Stimulated activated CD8-positive, alpha-beta memory T cell treated with anti-CD3 and anti-CD28 coated beads, Interleukin-2, amount 100 ng/mL, for 1 hour (primary cell): ENCODE measurements around the gene HMCN2.

Experiments used
- DNase-seq, 2 donors: peaks; one replicate each; pipeline ENCODE4 v3.0.0-alpha.2; 2020; ENCODE audit warnings: low read depth in 2 of 2

Gene HMCN2

GRCh38 chr9:130289711-130290241 is 24.2 kb downstream of the HMCN2 start:
- no peak for DNase-seq

GRCh38 chr9:130290291-130291181 is 25.0 kb downstream of the HMCN2 start:
- DNase-seq = no peak

DNA sequence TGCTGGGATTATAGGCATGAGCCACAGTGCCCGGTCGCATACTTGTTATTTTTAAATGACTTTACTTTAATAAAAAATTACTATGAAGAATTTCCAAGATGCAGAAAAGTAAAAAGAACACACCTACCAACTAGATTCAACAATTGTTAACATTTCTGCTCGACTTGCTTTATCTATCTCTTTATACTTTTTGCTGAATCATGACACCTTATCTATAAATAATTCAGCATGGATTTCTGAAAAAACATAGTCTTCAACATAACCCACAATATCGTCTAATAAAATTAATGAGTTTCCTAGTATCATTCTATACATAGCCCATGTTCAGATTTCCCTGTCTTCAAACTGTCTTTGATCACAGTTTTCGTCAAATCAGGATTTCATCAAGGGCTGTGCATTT is 25.9 kb downstream of the HMCN2 start:
- no peak for DNase-seq

GRCh38 chr9:130292106-130292505 is 26.5 kb downstream of the HMCN2 start:
- DNase-seq = no peak

DNA sequence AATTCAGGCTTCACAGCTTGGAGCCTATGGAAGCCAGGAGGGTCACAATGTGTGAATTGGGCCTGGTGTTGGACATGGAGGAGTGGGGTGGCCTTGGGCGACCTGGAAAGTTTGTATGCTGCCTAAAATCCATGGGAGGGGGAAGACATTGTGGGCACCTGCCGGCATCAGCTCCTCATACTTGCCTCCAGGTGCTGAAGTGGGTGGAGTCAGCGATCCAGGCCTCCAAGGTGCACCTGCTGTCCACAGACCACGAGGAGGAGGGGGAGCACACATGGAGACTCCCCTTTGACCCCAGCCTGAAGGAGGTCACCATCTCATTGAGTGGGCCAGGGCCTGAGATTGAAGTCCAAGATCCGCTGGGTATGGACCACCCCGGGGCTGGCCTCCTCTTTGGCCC is 29.1 kb downstream of the HMCN2 start:
- no peak for DNase-seq

DNA sequence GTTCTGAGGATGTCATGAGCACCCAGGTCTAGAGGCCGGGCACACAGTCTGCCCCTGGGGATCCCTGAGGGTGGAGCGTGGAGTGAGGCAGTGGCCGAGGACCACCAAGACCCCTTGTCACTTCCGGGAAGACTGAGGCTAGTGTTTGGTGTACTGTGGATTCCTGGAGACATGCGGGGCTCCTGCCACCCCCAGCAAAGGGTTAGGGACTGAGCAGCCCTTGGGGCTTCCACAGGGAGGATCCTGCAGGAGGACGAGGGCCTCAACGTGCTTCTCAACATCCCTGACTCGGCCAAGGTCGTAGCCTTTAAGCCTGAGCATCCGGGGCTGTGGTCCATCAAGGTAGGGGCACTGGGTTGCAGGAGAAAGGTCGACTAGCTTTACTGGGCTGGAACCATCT is 29.9 kb downstream of the HMCN2 start:
- DNase-seq = no peak

DNA sequence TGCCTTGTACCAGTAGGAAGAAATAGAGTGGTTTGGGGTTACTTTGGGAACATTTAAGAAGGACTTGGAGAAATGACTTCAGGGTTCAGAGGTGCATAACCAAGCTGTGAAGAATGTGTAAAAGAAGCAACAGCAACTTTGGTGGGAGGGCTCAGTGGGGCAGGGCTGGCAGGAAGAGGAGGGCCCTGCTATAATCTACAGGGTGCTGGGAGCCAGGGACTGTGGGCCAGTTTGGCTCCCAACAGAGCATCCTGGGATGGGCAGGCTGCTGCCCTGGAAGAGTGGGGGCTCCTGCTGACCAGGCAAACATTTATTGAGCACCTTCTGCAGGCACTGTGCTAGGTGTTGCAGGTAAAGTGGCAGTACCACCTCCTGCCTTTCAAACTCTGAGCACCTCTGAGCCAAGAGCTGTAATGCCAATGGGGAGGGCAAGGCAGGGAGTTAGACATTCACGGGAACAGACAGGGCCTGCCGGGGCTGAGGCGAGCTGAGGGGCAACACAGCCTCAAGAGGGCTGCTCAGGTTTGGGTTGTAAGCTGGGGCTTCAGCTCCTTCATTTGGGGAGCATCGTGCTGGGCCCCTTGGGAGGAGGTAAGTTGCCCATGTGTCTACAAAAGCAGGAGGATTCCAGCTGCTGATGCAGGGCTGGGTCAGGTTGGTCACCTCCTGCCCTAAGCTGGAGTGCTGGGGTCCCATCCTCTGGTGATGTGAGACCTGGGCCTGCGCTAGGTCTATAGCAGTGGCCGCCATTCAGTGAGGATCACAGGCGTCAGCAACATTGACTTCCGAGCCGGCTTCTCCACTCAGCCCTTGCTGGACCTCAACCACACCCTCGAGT is 30.6 kb downstream of the HMCN2 start:
- DNase-seq = no peak

GRCh38 chr9:130296783-130297055 is 31.2 kb downstream of the HMCN2 start:
- no peak for DNase-seq

DNA sequence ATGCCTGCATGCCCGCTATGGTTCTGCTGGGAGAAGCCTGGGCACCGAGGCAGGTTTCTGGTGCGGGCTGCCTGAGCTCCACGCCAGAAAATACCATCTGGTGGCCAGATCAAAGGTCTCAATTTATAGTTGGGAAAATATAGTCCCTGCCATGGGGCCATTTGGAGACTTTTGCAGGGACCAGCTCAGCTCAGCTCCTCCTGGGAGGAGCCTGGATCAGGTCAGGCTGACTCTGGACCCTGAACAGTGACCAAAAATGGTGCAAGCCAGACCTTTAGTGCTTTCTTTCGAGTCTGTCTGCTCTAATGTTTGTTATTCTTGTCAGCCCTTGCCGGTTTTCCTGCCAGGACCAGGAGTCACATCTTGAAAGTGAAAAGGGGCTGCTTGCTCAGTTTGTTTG is 31.8 kb downstream of the HMCN2 start:
- DNase-seq = no peak

DNA sequence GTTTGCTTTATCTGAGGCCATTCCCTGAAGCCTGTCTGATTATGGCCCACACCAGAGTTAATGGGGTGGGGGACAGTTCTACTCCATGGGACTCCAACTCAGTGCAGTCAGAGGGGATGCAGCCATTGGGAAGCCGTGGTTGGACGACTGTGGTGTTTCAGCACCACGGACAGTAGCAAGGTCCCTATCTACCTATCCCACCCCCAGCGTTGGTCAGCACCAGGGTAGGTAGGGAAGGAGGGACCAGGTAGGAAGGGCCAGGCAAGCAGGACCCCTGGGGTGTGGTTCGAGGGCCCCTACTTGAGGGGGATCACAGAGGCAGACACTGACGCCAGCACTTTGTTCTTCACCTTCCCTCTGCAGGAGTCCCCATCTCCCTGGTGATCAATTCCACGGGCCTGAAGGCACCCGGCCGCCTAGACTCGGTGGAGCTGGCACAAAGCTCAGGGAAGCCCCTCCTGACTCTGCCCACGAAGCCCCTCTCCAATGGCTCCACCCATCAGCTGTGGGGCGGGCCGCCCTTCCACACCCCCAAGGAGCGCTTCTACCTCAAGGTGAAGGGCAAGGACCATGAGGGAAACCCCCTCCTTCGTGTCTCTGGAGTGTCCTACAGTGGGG is 33.2 kb downstream of the HMCN2 start:
- no peak for DNase-seq

DNA sequence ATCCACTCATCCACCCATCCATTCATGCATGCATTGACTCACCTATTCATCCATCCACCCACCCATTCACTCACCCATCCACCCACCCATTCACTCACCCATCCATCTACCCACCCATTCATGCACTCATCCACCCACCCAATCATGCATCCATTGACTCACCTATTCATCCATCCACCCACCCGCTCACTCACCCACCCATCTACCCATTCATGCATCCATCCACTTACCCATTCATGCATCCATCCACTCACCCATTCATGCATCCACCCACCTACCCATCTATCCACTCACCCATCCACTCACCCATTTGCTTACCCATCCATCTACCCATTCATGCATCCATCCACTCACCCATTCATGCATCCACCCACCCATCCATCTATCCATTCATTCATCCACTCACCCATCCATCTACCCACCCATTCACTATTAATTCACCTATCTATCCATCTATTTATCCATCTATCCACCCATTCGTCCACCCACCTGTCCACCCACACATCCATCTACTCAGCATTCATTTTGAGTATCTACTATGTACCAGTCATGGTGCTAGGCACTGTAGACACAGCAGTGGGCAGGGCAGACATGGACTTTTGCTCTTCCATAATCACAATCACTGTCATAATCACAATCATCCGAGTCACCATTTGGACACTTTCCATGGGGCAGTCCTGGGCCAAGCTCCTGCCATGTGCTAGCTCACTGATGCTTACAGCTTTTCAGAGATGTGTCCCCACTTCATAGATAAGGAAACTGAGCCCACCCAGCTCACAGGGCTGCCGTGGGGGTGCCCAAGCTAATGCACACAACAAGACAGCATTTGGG is 34.4 kb downstream of the HMCN2 start:
- no peak for DNase-seq

- no peak for DNase-seq
These were observed 35.2 kb downstream of the HMCN2 start for GRCh38 chr9:130300739-130301138.

DNA sequence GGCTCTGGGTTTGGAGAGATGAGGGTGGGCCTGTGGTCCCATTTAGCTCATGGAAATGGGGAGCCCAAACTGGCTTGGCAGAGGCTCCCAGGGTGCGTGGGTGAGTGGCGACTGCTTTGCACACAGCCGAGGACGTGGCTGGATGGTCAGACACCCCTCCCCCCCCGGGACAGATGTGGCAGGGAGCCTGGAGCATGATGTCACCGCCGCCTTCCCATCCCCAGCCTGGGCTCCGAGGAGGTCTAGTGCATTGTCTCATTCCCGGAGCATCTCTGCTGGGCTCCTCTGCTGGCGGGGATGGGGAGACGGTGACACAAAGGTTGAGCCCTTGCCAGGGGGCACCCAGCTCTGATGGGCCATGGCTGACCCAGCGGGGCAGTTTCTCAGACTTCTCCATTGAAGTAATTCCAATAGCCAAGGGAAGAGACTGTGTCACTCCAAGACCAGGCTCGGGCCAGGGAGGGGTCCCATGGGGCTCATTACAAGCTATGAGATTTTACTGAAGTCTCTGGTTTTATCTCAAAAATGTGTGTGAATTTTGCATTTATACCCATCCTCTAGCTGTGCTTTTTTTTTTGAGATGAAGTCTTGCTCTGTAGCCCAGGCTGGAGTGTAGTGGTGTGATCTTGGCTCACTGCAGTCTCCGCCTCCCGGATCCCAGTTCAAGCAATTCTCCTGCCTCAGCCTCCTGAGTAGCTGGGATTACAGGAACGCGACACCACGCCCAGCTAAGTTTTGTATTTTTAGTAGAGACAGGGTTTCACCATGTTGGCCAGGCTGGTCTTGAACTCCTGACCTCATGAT is 36.1 kb downstream of the HMCN2 start:
- no peak for DNase-seq

GRCh38 chr9:130302785-130303612 is 37.4 kb downstream of the HMCN2 start:
- DNase-seq = no peak

GRCh38 chr9:130303613-130304055 is 38.1 kb downstream of the HMCN2 start:
- DNase-seq = no peak

DNA sequence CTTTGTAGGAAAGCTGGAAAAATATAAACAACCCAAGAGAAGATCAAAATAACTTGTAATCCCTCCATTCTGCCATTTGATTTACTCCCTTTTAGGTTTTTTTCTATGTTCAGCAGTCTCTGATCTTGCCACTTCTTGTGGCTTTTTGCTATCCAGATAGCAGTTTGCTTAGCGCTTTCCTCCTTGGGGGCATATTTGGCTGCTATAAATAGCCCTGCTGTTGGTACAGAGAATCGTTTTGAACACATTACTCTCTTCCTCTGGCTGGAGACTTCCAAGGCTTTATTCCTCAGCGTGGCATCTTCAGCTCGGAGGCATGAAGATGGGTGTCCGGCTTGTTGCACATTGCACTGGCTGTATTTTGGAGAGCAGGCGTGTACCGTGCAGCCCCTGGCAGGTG is 38.6 kb downstream of the HMCN2 start:
- no peak for DNase-seq

DNA sequence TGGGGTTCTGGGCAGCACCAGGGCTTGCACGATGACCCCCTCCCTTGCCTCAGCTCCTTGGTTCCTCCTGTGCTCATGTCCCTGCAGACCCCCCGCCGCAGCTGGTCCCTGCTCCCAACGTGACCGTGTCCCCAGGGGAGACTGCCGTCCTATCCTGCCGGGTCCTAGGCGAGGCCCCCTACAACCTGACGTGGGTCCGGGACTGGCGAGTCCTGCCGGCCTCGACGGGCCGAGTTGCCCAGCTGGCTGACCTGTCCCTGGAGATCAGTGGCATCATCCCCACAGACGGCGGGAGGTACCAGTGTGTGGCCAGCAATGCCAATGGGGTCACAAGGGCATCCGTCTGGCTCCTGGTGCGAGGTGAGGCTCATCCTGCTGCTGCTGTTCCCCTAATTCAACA is 39.1 kb downstream of the HMCN2 start:
- no peak for DNase-seq

DNA sequence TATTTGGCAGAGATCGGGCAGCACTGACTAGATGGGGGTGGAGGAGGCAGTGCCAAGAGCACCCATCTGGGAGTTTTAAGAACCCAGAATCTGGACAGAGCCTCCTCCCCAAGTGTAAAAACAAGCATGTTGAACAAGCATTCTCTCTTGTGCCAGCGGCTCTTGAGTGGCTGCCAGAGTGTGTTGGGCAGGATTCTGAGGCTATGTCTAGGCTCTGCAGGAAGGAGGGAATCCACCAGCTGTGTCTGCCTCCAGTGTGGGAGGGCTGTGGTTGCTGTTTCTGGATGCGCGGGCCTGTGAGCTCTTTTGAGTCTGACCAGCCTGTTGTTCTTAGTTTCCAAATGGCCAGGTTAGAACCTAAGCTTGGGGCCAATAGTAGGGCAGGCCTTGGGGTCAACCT is 39.8 kb downstream of the HMCN2 start:
- no peak for DNase-seq

- no peak for DNase-seq
These were observed 41.5 kb downstream of the HMCN2 start for GRCh38 chr9:130306823-130307666.
